KMS-11 (cell line): ENCODE results near the gene COL13A1.

Experiments used
- H2AFZ ChIP-seq: fragments of 200-600 bp; sonication (generic); 2 replicates; pipeline ENCODE4 v1.6.1; 2016; ENCODE audit warnings: antibody characterized with exemption, mixed run types, low read depth
- H3K27ac ChIP-seq: fragments of 200-600 bp; sonication (generic); 2 replicates; pipeline ENCODE4 v1.6.1; 2016; ENCODE audit warnings: mild to moderate bottlenecking, mixed run types
- H3K27me3 ChIP-seq: fragments of 200-600 bp; sonication (generic); 2 replicates; pipeline ENCODE4 v1.6.1; 2017; ENCODE audit warnings: mild to moderate bottlenecking, low read depth, mixed run types, moderate library complexity; ENCODE audit not compliant: insufficient read depth
- H3K36me3 ChIP-seq: fragments of 200-600 bp; sonication (generic); 2 replicates; pipeline ENCODE4 v1.6.1; 2017; ENCODE audit warnings: mild to moderate bottlenecking, mixed run types; ENCODE audit not compliant: insufficient read depth
- H3K4me1 ChIP-seq: fragments of 200-600 bp; sonication (generic); 2 replicates; pipeline ENCODE4 v1.6.1; 2016; ENCODE audit warnings: mild to moderate bottlenecking, low read depth, mixed run types; ENCODE audit not compliant: poor library complexity, severe bottlenecking
- H3K4me2 ChIP-seq: fragments of 200-600 bp; sonication (generic); 2 replicates; pipeline ENCODE4 v1.7.0; 2016; ENCODE audit warnings: mild to moderate bottlenecking, mixed run types
- H3K4me3 ChIP-seq: fragments of 200-600 bp; sonication (generic); IDR thresholded peaks from 2 replicates; pipeline ENCODE4 v1.6.1; 2017; ENCODE audit warnings: low read depth, low read length, mixed read lengths; ENCODE audit not compliant: insufficient read depth
- H3K79me2 ChIP-seq: fragments of 200-600 bp; sonication (generic); 2 replicates; pipeline ENCODE4 v1.6.1; 2016; ENCODE audit warnings: low read depth, mixed run types; ENCODE audit not compliant: insufficient read depth
- H3K9ac ChIP-seq: fragments of 200-600 bp; sonication (generic); 2 replicates; pipeline ENCODE4 v1.6.1; 2016; ENCODE audit warnings: mild to moderate bottlenecking, mixed run types
- H4K20me1 ChIP-seq: fragments of 200-600 bp; sonication (generic); 2 replicates; pipeline ENCODE4 v1.6.1; 2016; ENCODE audit warnings: mild to moderate bottlenecking, mixed run types; ENCODE audit not compliant: insufficient read depth
- CTCF ChIP-seq: fragments of 200-600 bp; sonication (generic); conservative IDR thresholded peaks from 2 replicates; pipeline ENCODE4 v1.6.1; 2017; ENCODE audit warnings: low read depth, mild to moderate bottlenecking, antibody characterized with exemption, low read length, moderate library complexity, mixed read lengths

COL13A1 gene

GRCh38 chr10:69849825-69850224, 48.1 kb downstream of the COL13A1 start:
- H4K20me1 ChIP-seq: no peaks in the 10 kb centered on the region
- H3K4me3 ChIP-seq: no peak overlapping the region
- H3K4me2 ChIP-seq: no peak overlapping the region
- H2AFZ ChIP-seq: no peak overlapping the region
- H3K27me3 ChIP-seq: peaks cover 55% of the 10 kb centered on the region
- H3K27ac ChIP-seq: no peak overlapping the region
- TF ChIP-seq CTCF: no peak
- H3K79me2 ChIP-seq: no peaks in the 10 kb centered on the region
- no peaks in the 10 kb centered on the region for H3K4me1 ChIP-seq
- H3K9ac ChIP-seq: no peak overlapping the region
- no peaks in the 10 kb centered on the region for H3K36me3 ChIP-seq

- no peak for TF ChIP-seq CTCF
- Histone ChIP-seq H2AFZ (no peak overlapping the region), H4K20me1 (no peaks in the 10 kb centered on the region), H3K79me2 (no peaks in the 10 kb centered on the region), H3K36me3 (no peaks in the 10 kb centered on the region), H3K4me1 (no peaks in the 10 kb centered on the region), H3K4me2 (no peak overlapping the region), H3K27ac (no peak overlapping the region), H3K9ac (no peak overlapping the region), H3K27me3 (peaks cover 51% of the 10 kb centered on the region), H3K4me3 (no peak overlapping the region)
Measured at GRCh38 chr10:69850440-69850839, 48.7 kb downstream of the COL13A1 start.

GRCh38 chr10:69851306-69851705, 49.6 kb downstream of the COL13A1 start:
- TF ChIP-seq CTCF: no peak
- no peak overlapping the region for H3K4me2 ChIP-seq
- no peak overlapping the region for H2AFZ ChIP-seq

GRCh38 chr10:69853064-69853463, 51.4 kb downstream of the COL13A1 start:
- no peak overlapping the region for H2AFZ ChIP-seq

More at GRCh38 chr10:69851306-69851705, 49.6 kb downstream of the COL13A1 start:
- no peaks in the 10 kb centered on the region for H3K4me1 ChIP-seq
- peaks cover 56% of the 10 kb centered on the region for H3K27me3 ChIP-seq
- no peaks in the 10 kb centered on the region for H4K20me1 ChIP-seq
- H3K27ac ChIP-seq: no peak overlapping the region
- no peak overlapping the region for H3K4me3 ChIP-seq
- no peak overlapping the region for H3K9ac ChIP-seq
- H3K36me3 ChIP-seq: no peaks in the 10 kb centered on the region
- no peaks in the 10 kb centered on the region for H3K79me2 ChIP-seq

More at GRCh38 chr10:69853064-69853463, 51.4 kb downstream of the COL13A1 start:
- Histone ChIP-seq H3K4me3 (no peak overlapping the region), H3K27me3 (peaks cover 40% of the 10 kb centered on the region; the same call in 1 of the 2 replicates), H3K9ac (no peak overlapping the region), H3K4me1 (no peaks in the 10 kb centered on the region), H3K27ac (no peak overlapping the region), H3K4me2 (no peak overlapping the region), H4K20me1 (no peaks in the 10 kb centered on the region), H3K79me2 (no peaks in the 10 kb centered on the region), H3K36me3 (no peaks in the 10 kb centered on the region)
- no peak for TF ChIP-seq CTCF
